ENCODE results near the gene MRPS27.

Gene MRPS27

GRCh38 chr5:72319976-72320752 is at the start of gene MRPS27, which contains the start of gene PTCD2:
MRPS27 (minus strand) TSS chr5:72320240; CDS start chr5:72320221, 19 bp downstream.
PTCD2 (plus strand) TSS chr5:72320373; CDS start chr5:72320383, 10 bp downstream.
- peak; percentile 99 for DNase-seq (ENCODE audit: low read depth, low spot score)
- in situ Hi-C loops (cut with HindIII; ENCODE audit: low sequenced_read_pairs) = no loop called here
- peak; percentile 11 for TF ChIP-seq CTCF (IDR thresholded peaks at IDR 0.05; ENCODE audit: low read depth, low read length)
- H3K4me3 ChIP-seq (ENCODE audit: low read depth, low read length) = peak within 1 kb of the TSS; percentile 92

- in situ Hi-C loops (cut with HindIII; ENCODE audit: low sequenced_read_pairs) = no loop called here
- no peak for TF ChIP-seq CTCF (IDR thresholded peaks at IDR 0.05; ENCODE audit: low read depth, low read length)
- no peak overlapping the region for H3K4me3 ChIP-seq (ENCODE audit: low read depth, low read length)
- DNase-seq (ENCODE audit: low read depth, low spot score) = no peak
Measured at GRCh38 chr5:72369711-72370110, 49.7 kb upstream of the MRPS27 start.

GRCh38 chr5:72369301-72369700 is 49.3 kb upstream of the MRPS27 start:
- no peak for TF ChIP-seq CTCF (IDR thresholded peaks at IDR 0.05; ENCODE audit: low read depth, low read length)
- in situ Hi-C loops (cut with HindIII; ENCODE audit: low sequenced_read_pairs) = no loop called here
- DNase-seq (ENCODE audit: low read depth, low spot score) = no peak
- no peak overlapping the region for H3K4me3 ChIP-seq (ENCODE audit: low read depth, low read length)

- no peak for DNase-seq (ENCODE audit: low read depth, low spot score)
- TF ChIP-seq CTCF (IDR thresholded peaks at IDR 0.05; ENCODE audit: low read depth, low read length) = no peak
- in situ Hi-C loops (cut with HindIII; ENCODE audit: low sequenced_read_pairs) = no loop called here
- H3K4me3 ChIP-seq (ENCODE audit: low read depth, low read length) = no peak overlapping the region
Measured at GRCh38 chr5:72368271-72368670, 48.2 kb upstream of the MRPS27 start.

- peak; percentile 76 for TF ChIP-seq CTCF (IDR thresholded peaks at IDR 0.05; ENCODE audit: low read depth, low read length)
Measured at GRCh38 chr5:72366324-72366976, 46.4 kb upstream of the MRPS27 start.

GRCh38 chr5:72364951-72365350 is 44.9 kb upstream of the MRPS27 start:
- no peak for TF ChIP-seq CTCF (IDR thresholded peaks at IDR 0.05; ENCODE audit: low read depth, low read length)
- DNase-seq (ENCODE audit: low read depth, low spot score) = no peak
- in situ Hi-C loops (cut with HindIII; ENCODE audit: low sequenced_read_pairs) = no loop called here
- no peak overlapping the region for H3K4me3 ChIP-seq (ENCODE audit: low read depth, low read length)

More at GRCh38 chr5:72366324-72366976, 46.4 kb upstream of the MRPS27 start:
- no peak overlapping the region for H3K4me3 ChIP-seq (ENCODE audit: low read depth, low read length)
- peak; percentile 83 for DNase-seq (ENCODE audit: low read depth, low spot score)
- in situ Hi-C loops (cut with HindIII; ENCODE audit: low sequenced_read_pairs) = no loop called here

Measured in astrocyte of the spinal cord (primary cell).